NAMALWA (cell line): ENCODE measurements around the gene SMTN.
"Not testable (repeated sequence)": the region's sequence is repeated elsewhere in the genome, so short reads cannot be mapped to it uniquely, and the experiment has no call there.

ENCODE experiments used
- DNase-seq: peaks from one replicate; pipeline ENCODE4 v3.0.0-alpha.2; 2015; ENCODE audit warnings: low spot score

The SMTN gene

GRCh38 chr22:31080848-31081649 is at the start of gene SMTN:
Gene SMTN (plus strand): TSS chr22:31081318. CDS start chr22:31083259, 1,941 bp downstream.
- peak; percentile 93 for DNase-seq

- no peak for DNase-seq
Observed at GRCh38 chr22:31036671-31037550, 44.2 kb upstream of the SMTN start.

GRCh38 chr22:31038686-31039085 is 42.4 kb upstream of the SMTN start:
- DNase-seq, result no peak

- DNase-seq, result no peak
Observed at GRCh38 chr22:31039393-31039792, 41.7 kb upstream of the SMTN start.

GRCh38 chr22:31040542-31041398 is 40.3 kb upstream of the SMTN start:
- DNase-seq, result no peak

- no peak for DNase-seq
Observed at GRCh38 chr22:31044262-31044861, 36.8 kb upstream of the SMTN start.

GRCh38 chr22:31045900-31046538 is 35.1 kb upstream of the SMTN start:
- DNase-seq, result no peak

GRCh38 chr22:31046539-31047226 is 34.4 kb upstream of the SMTN start:
- DNase-seq, result no peak

- peak; percentile 34 for DNase-seq
Observed at GRCh38 chr22:31048570-31048969, 32.5 kb upstream of the SMTN start.

- no peak for DNase-seq
Observed at GRCh38 chr22:31049815-31050420, 31.2 kb upstream of the SMTN start.

GRCh38 chr22:31055117-31055634 is 25.9 kb upstream of the SMTN start:
- DNase-seq, result no peak

- DNase-seq, result no peak
Observed at GRCh38 chr22:31055635-31056159, 25.4 kb upstream of the SMTN start.

GRCh38 chr22:31056986-31057599 is 24.0 kb upstream of the SMTN start:
- no peak for DNase-seq

- DNase-seq, result not testable (repeated sequence)
Observed at GRCh38 chr22:31059663-31060062, 21.5 kb upstream of the SMTN start.

- no peak for DNase-seq
Observed at GRCh38 chr22:31062566-31063230, 18.4 kb upstream of the SMTN start.

- no peak for DNase-seq
Observed at GRCh38 chr22:31064369-31064768, 16.7 kb upstream of the SMTN start.

- no peak for DNase-seq
Observed at GRCh38 chr22:31068970-31069369, 12.1 kb upstream of the SMTN start.

GRCh38 chr22:31069691-31070314 is 11.3 kb upstream of the SMTN start:
- not testable (repeated sequence) for DNase-seq
